ENCODE data around the gene CDC73.

Gene CDC73

DNA sequence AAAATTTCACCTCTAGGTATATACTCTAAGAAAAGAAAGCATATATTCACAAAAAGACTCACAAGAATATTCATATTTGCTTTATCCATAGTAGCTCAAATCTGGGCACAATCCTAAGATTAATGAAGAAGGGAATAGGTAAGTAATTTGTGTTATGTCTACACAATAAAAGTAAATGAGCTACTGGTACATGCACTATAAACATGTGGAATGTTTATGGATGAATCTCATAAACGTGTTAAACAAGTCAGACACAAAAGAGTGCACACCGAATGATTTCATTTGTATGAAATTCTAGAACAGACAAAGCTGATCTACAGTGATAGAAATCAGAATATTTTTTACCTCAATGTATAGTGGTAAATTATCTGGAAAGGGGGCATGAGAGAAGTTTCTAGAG, 179.9 kb downstream of the CDC73 start:
- Mint-ChIP-seq H3K27me3 (peaks cover 8% of the 10 kb centered on the region), H3K36me3 (no peaks in the 10 kb centered on the region), H3K4me1 (peaks cover 4% of the 10 kb centered on the region), H3K9me3 (peaks cover 9% of the 10 kb centered on the region), H3K27ac (no peak overlapping the region), H3K4me3 (no peak overlapping the region)
- ATAC-seq: no peak

DNA sequence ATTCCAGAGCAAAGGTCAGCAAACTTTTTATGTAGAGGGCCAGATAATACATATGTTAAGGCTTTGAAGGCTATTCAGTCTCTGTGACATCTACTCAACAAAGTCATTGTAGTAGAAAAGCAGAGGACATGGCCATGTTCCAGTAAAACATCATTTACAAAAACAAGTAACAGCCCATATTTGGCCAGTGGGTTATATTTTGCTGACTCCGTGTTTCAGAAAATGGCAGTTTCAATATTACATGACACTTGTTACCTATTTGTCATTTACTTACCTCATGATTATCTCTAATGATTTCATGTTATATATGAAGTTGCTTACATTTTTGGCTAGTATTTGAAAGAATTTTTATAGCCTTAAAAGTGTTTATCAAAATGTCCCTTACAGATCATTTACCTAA, 182.0 kb downstream of the CDC73 start:
- Mint-ChIP-seq H3K27ac (no peak overlapping the region), H3K9me3 (no peaks in the 10 kb centered on the region), H3K27me3 (peaks cover 8% of the 10 kb centered on the region), H3K4me3 (no peak overlapping the region), H3K36me3 (no peaks in the 10 kb centered on the region), H3K4me1 (peaks cover 4% of the 10 kb centered on the region)
- ATAC-seq: no peak
